Mesodermal cell (in vitro differentiated cells): Measurements from ENCODE around the gene ZNF438.

ENCODE experiments used
- H3K27ac ChIP-seq: 2 replicates; pipeline ENCODE4 v1.7.0; 2013; ENCODE audit warnings: mild to moderate bottlenecking, low read depth, low read length, moderate library complexity; ENCODE audit not compliant: severe bottlenecking
- H3K36me3 ChIP-seq: 2 replicates; pipeline ENCODE4 v1.7.1; 2013; ENCODE audit warnings: mild to moderate bottlenecking, low read length, moderate library complexity; ENCODE audit not compliant: control insufficient read depth, insufficient read depth
- H3K4me1 ChIP-seq: one replicate; pipeline ENCODE4 v1.7.1; 2013; ENCODE audit warnings: mild to moderate bottlenecking, low read length; ENCODE audit not compliant: insufficient read depth, control insufficient read depth, poor library complexity, severe bottlenecking
- H3K4me3 ChIP-seq: 2 replicates; pipeline ENCODE4 v1.7.0; 2013; ENCODE audit warnings: low read length, control low read depth, mild to moderate bottlenecking; ENCODE audit not compliant: insufficient read depth, poor library complexity, severe bottlenecking; ENCODE audit errors: extremely low read depth
- H3K9me3 ChIP-seq: 2 replicates; pipeline ENCODE4 v1.7.1; 2013; ENCODE audit warnings: mild to moderate bottlenecking, low read length, moderate library complexity; ENCODE audit not compliant: control insufficient read depth
- WGBS, 2 experiments: methylation state at CpG; one replicate each; pipeline ENCODE4 v1.1.5; 2013; ENCODE audit warnings: missing lambda C conversion rate in 2 of 2; ENCODE audit not compliant: insufficient coverage in 2 of 2; 5-methylcytosine and 5-hydroxymethylcytosine counted together

Gene ZNF438

DNA sequence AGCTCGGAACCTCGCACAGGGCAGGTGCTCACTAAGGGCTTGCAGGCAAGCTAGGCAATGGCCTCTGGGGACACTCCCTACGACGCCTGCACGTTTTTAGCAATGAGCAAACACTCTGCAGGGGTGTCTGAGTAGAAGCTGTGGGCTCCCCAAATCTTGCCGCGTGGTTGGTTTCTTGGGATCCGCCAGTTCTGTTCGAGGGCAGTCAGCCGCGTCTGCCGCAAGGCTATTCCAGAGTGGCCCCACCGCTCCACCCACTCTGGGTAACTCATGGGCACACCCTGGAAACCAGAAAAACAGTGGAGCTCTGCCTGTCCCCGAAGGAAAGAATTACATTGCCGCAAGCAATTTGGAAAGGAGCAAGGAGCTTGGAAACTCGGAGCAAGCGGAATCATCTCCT lies 212.8 kb downstream of the ZNF438 start:
- 92 to 93% methylated on average over 17 of the region's 17 CpGs for WGBS, 2 experiments
- H3K9me3 ChIP-seq = no peaks in the 10 kb centered on the region
- no peak overlapping the region for H3K27ac ChIP-seq
- H3K4me1 ChIP-seq = peaks cover 41% of the 10 kb centered on the region
- H3K4me3 ChIP-seq = no peak overlapping the region
- H3K36me3 ChIP-seq = no peaks in the 10 kb centered on the region

DNA sequence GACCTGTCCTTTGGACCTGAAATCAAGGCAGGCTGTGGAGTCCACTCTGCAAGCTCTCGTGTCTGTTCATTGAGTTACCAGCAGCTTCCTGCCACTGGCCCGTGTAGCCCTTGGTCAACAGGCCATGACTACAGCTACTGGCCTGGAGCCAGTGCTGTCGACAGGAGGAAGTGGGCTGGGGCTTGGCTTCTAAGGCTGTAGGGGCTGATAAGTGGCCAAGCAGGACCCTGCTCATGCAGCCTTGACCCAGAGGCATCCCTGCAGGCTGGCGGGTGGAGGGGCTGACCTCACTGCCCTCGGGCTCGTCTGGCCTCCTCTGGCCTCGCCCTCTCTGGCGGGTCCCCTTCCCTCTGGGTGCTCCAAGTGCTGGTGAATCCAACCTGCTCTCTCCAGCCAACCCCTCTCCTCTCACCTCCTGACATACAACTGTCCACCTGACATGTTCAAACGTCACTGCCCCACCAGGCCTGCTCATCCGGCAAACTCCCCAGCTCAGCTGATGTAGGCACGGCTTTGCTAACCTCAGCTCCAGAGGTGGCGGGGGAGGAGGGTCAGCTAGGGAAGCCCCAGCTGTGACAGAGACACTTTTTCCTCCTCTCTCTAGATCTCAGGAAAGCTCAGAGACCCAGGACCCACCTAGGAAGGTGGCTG lies 213.5 kb downstream of the ZNF438 start:
- WGBS, 2 experiments = 93 to 98% methylated on average over 5 to 12 of the region's 12 CpGs
- Histone ChIP-seq H3K4me1 (peaks cover 46% of the 10 kb centered on the region), H3K4me3 (no peak overlapping the region), H3K9me3 (no peaks in the 10 kb centered on the region), H3K36me3 (no peaks in the 10 kb centered on the region), H3K27ac (no peak overlapping the region)

DNA sequence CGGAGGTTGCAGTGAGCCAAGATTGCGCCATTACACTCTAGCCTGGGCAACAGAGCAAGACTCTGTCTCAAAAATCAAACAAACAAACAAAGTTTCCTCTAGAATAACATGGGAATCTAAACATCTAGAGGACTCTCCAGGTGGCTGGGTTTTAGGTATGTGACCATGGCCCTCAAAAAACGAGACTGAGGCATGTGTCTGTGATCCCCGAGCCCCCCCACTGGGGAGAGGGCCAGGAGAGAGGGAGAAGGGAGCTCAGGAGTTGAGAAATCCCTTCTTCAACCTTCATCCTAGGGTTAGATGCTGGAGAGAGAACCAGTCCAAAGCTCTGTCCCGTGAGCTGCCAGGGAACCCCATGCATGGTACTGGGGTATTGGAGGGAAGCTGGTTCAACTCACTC lies 214.1 kb downstream of the ZNF438 start:
- 92 to 95% methylated on average over 2 of the region's 5 CpGs for WGBS, 2 experiments
- Histone ChIP-seq H3K27ac (no peak overlapping the region), H3K36me3 (no peaks in the 10 kb centered on the region), H3K4me3 (no peak overlapping the region), H3K9me3 (no peaks in the 10 kb centered on the region), H3K4me1 (peaks cover 52% of the 10 kb centered on the region)

DNA sequence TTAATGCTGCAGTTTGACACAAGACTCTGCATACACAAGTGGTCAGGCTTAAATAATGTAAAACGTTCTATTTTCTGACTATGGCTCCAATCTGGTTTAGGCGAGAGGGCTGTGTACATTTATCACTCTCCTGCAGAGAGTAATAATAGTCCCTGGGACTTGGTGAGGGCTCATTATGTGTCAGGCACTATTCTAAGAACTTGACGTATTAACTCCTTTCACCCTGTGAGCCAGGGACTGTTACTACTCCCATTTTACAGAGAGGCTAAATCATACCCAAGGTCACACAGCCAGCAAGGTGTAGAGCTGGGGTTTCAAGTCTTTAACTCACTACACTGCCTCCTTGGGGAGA lies 214.9 kb downstream of the ZNF438 start:
- WGBS, 2 experiments = 83 to 93% methylated on average over 2 to 3 of the region's 3 CpGs
- H3K36me3 ChIP-seq = no peaks in the 10 kb centered on the region
- no peak overlapping the region for H3K4me3 ChIP-seq
- H3K27ac ChIP-seq = no peak overlapping the region
- peaks cover 55% of the 10 kb centered on the region for H3K4me1 ChIP-seq
- H3K9me3 ChIP-seq = no peaks in the 10 kb centered on the region

DNA sequence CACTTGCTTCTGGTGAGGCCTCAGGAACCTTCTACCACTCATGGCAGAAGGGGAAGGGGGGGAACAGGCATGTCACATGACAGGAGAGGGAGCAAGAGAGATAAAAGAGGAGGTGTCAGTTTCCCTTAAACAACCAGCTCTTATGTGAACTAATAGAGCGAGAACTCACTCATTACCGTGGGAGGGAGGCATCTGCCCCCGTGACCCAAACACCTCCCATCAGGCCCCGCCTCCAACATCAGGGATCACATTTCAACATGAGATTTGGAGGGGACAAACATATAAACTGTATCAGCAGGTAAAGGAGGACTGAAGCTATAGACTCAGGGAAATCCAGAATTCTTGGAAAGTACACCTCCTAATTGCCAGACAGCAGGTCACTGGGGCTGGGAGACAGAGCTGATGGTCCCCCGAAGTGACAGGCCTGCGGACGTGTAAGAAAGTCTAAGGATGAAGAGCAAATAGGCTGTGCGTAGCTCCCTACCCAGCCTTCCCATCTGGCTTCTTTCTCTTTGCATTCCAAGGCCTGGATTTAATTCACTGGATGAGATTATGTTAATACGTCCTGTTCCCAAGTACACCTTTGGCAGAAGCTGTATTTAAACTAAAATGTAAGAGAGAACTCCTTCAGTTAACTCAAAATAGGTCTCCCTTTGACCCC lies 215.4 kb downstream of the ZNF438 start:
- peaks cover 51% of the 10 kb centered on the region for H3K4me1 ChIP-seq

DNA sequence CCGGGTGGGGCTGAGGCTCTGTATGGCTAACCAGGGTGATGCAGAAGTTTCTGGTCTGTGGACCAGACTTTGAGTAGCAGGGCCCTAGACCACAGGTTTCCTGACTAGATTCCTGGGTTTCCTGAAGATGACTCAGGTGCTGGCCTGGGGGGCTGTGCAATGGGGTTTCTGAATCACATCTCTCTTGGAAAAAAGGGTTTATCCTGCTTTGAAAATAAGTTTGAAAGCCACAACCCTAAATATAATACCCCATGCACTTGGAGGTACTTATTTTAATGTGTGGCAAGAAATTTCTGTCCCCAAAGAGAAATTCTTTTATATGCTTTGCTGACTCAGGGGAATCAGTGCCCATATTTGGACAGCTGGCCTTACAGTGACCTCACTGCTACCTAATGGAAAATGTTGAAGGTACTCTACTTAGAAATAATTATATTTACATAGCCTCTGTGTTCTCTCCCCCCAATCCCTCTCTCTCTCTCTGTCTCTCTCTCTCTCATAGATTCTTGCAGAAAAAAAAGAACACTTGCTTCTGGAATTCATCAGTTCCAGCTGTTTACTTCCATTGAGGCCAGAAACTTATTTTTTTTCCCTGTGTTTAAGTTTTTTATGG lies 217.7 kb downstream of the ZNF438 start:
- H3K4me3 ChIP-seq = no peak overlapping the region
- no peak overlapping the region for H3K27ac ChIP-seq
- H3K36me3 ChIP-seq = no peaks in the 10 kb centered on the region
- H3K4me1 ChIP-seq = peaks cover 34% of the 10 kb centered on the region
- 100% methylated on average over 1 of the region's 1 CpG; no CpG with 5 or more reads in 1 of the 2 experiments for WGBS, 2 experiments
- H3K9me3 ChIP-seq = no peaks in the 10 kb centered on the region

More for the DNA sequence above, 215.4 kb downstream of the ZNF438 start:
- H3K4me3 ChIP-seq = no peak overlapping the region
- no peaks in the 10 kb centered on the region for H3K9me3 ChIP-seq
- no peaks in the 10 kb centered on the region for H3K36me3 ChIP-seq
- WGBS, 2 experiments = 78 to 96% methylated on average over 3 to 4 of the region's 9 CpGs
- H3K27ac ChIP-seq = no peak overlapping the region

DNA sequence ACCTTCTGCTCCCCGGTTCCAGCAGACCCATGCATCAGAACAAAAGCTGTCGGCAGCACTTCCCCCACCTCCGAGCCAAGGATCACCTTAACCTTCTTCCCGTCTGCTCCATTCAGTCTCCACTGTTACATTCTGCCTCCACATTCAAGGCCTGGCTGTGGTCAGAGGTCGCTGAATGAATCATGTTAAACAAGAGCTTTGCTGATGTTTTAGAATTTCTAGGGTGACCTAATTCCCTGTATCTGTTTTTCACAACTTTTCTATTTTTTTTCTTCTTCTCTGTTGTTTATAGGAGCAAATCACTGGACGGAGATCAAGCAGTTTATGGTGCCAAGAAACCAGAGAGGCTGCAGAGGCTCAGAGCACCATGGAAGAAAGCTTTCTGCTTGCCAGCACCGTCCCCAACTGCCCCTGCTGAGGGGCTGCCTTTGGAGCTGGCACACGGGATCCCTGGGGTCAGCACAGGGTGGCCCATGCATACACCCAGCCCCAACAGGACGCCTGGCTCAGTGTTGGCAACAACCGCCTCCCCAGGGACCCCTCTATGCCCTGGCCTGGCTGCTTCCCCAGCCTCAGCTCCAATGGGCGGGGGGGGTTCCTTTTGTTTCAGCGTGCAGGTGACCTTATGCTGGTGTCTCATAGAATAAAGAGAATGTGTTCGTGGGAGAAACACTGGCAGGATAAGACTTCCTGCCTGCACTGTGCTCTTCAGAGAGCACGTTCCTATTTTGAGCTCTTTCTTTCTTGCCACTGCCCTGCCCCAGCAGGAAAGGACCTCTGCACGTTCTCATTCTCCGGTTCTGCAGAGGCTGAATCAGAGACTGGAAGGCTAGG lies 219.4 kb downstream of the ZNF438 start:
- 73 to 82% methylated on average over 12 to 16 of the region's 16 CpGs for WGBS, 2 experiments
- peaks cover 24% of the 10 kb centered on the region for H3K4me1 ChIP-seq
- no peaks in the 10 kb centered on the region for H3K9me3 ChIP-seq
- no peaks in the 10 kb centered on the region for H3K36me3 ChIP-seq
- no peak overlapping the region for H3K27ac ChIP-seq
- H3K4me3 ChIP-seq = no peak overlapping the region

DNA sequence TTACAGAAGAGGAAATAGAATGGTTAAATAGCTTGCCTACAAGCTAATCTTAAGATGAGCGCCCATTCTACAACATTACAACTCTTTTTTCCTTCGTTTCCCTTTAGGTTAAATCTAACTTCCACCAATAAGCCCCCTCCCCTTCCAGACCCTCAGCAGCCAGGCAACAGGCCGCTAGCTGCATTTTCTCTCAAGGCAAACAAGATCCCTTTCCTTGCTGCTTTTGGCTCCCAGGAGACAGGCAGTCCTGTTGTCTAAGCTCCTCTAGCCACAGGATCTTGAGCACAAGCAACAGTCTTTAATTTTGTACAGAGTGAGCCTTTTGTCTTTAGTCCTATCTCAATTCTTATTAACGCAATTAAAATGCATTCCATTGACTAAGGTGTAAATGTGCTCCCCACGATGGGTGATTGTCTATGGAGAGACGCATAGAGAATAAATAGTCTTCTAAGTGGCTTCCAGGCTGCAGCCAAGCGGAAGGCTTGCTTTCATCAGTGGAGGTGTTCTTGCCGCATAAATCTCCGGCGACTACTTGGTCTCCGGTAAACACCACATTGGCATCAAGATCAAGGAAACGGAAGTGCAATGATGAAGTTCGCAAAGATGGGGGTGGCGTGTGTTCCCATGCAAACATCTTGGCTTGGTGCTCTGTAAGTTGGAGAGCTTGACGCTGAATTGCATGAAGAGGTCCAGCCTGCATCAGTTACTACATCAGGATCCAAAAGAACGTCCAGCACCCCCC lies 220.2 kb downstream of the ZNF438 start:
- H3K36me3 ChIP-seq = no peaks in the 10 kb centered on the region
- no peak overlapping the region for H3K4me3 ChIP-seq
- H3K27ac ChIP-seq = no peak overlapping the region
- no peaks in the 10 kb centered on the region for H3K9me3 ChIP-seq
- peaks cover 24% of the 10 kb centered on the region for H3K4me1 ChIP-seq
- 87 to 93% methylated on average over 13 to 14 of the region's 16 CpGs for WGBS, 2 experiments

DNA sequence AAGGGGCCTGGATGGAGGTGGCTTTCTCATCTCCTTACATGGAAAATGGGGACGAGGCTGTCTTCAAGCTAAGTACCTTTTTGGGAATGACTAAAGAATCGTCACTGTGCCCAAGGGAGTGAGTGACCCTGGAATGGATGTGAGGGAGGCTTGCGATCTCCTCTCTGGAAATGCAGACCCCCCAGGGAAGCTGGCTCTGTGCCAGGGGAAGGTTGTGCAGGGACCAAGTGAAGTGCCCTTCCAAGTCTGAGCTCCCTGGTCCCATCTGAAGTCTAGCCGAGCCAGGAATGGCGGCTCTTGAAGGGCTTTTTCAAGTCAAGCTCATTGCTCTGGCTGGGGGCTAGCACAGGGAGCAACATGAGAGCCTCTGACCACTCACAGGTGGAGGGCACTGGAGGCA lies 221.2 kb downstream of the ZNF438 start:
- H3K4me3 ChIP-seq = no peak overlapping the region
- no peaks in the 10 kb centered on the region for H3K9me3 ChIP-seq
- 87 to 92% methylated on average over 5 of the region's 5 CpGs for WGBS, 2 experiments
- H3K4me1 ChIP-seq = peaks cover 24% of the 10 kb centered on the region
- no peaks in the 10 kb centered on the region for H3K36me3 ChIP-seq
- H3K27ac ChIP-seq = no peak overlapping the region

DNA sequence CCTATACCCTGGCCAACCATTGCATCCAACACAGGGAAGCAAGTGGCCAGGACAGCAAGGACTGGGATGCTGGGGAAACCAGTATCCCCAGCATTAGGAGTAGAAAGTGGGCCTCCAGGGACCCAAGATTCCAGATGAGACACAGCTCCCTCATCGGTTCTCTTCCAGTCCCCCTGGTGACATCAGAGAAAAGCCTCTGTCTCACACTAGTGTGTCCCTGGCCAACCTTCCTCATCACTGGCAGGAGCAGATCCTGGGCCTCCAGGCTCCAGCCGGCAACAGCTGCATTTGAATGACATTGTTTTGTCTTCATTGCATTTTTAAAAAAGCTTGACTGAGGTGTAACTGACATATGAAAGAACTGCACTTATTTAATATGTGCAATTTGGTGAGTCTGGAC lies 224.8 kb downstream of the ZNF438 start:
- no peak overlapping the region for H3K4me3 ChIP-seq
- H3K9me3 ChIP-seq = peaks cover 3% of the 10 kb centered on the region
- H3K36me3 ChIP-seq = no peaks in the 10 kb centered on the region
- no peak overlapping the region for H3K27ac ChIP-seq
- peaks cover 1% of the 10 kb centered on the region for H3K4me1 ChIP-seq
- 78 to 83% methylated on average over 1 to 2 of the region's 2 CpGs for WGBS, 2 experiments
